T-helper 2 cell treated with Interferon-gamma antibody and Interleukin-4, amounts not matched to agents 100 ng/mL and 5 ng/mL, for 36 hours (primary cell): ENCODE results near the gene VEGFB. TPM values are rescaled to one million over a fixed set of nuclear protein-coding genes. Genes with fewer than 3 reads are reported as not detected.

Experiments used
- intact Hi-C: fragments of 100-400 bp; cut with micrococcal nuclease; formaldehyde crosslinking; loops from one replicate; pipeline ENCODE4 v1.15.1; 2023
- total RNA-seq: library from RNA; stranded (reverse); gene quantifications from 2 replicates; pipeline ENCODE4 v1.2.3, GENCODE V29; 2022

Gene VEGFB
- total RNA-seq, 1 donor from 2014 or later = 59.8 TPM

GRCh38 chr11:64230171-64230984 is 4.0 kb upstream of the VEGFB start, which contains the start of gene DNAJC4:
TSS of gene DNAJC4 (plus strand) at chr11:64230548. CDS start at chr11:64230855, 307 bp downstream.
- intact Hi-C loops = loop anchor here (1.0 kb wide), 2 partner anchors 11 to 75 kb away; partner anchors contain the start of genes ESRRA and FKBP2

GRCh38 chr11:64230985-64231365 is 3.4 kb upstream of the VEGFB start:
- intact Hi-C loops = loop anchor here (1.0 kb wide), 2 partner anchors 10 to 74 kb away; partner anchors contain the start of genes ESRRA and FKBP2

GRCh38 chr11:64231546-64231945 is 2.8 kb upstream of the VEGFB start:
- intact Hi-C loops = no loop called here

- intact Hi-C loops = no loop called here
Measured at GRCh38 chr11:64232182-64232966, 2.0 kb upstream of the VEGFB start.

- intact Hi-C loops = no loop called here
Measured at GRCh38 chr11:64232967-64233315, 1.4 kb upstream of the VEGFB start.

- intact Hi-C loops = no loop called here
Measured at GRCh38 chr11:64234647-64235379, 429 bp downstream of the VEGFB start.

GRCh38 chr11:64235437-64236161 is 1.2 kb downstream of the VEGFB start:
- intact Hi-C loops = no loop called here

- intact Hi-C loops = no loop called here
Measured at GRCh38 chr11:64237484-64237951, 3.1 kb downstream of the VEGFB start.

GRCh38 chr11:64238076-64238475 is 3.7 kb downstream of the VEGFB start:
- intact Hi-C loops = no loop called here

- intact Hi-C loops = no loop called here
Measured at GRCh38 chr11:64238999-64239398, 4.6 kb downstream of the VEGFB start.

- intact Hi-C loops = loop anchor here (2.0 to 10.0 kb wide), 5 partner anchors 13 to 505 kb away; partner anchors contain the start of genes BAD, FERMT3, GPR137 and NUDT22
Measured at GRCh38 chr11:64239662-64240434, 5.5 kb downstream of the VEGFB start.

GRCh38 chr11:64240435-64241240 is 6.3 kb downstream of the VEGFB start, which contains the start of gene FKBP2:
TSS of gene FKBP2 (plus strand) at chr11:64241095. CDS start at chr11:64242388, 1,293 bp downstream.
- intact Hi-C loops = loop anchor here (1.0 to 10.0 kb wide), 8 partner anchors 10 to 504 kb away; partner anchors contain the start of genes BAD, DNAJC4, ESRRA and FERMT3

GRCh38 chr11:64241241-64241490 is 6.8 kb downstream of the VEGFB start:
- intact Hi-C loops = loop anchor here (1.0 to 10.0 kb wide), 8 partner anchors 11 to 504 kb away; partner anchors contain the start of genes BAD, DNAJC4, ESRRA and FERMT3

GRCh38 chr11:64241491-64242374 is 7.3 kb downstream of the VEGFB start:
- intact Hi-C loops = loop anchor here (1.0 to 10.0 kb wide), 8 partner anchors 11 to 503 kb away; partner anchors contain the start of genes BAD, DNAJC4, ESRRA and FERMT3

GRCh38 chr11:64243236-64243854 is 9.0 kb downstream of the VEGFB start:
- intact Hi-C loops = loop anchor here (5.0 to 10.0 kb wide), 2 partner anchors 36 to 501 kb away; partner anchors contain the start of genes FERMT3 and RASGRP2

GRCh38 chr11:64244107-64244506 is 9.7 kb downstream of the VEGFB start:
- intact Hi-C loops = loop anchor here (5.0 to 10.0 kb wide), 2 partner anchors 37 to 501 kb away; partner anchors contain the start of genes FERMT3 and RASGRP2

GRCh38 chr11:64244966-64245365 is 10.6 kb downstream of the VEGFB start:
- intact Hi-C loops = loop anchor here (5.0 to 10.0 kb wide), 2 partner anchors 38 to 500 kb away; partner anchors contain the start of genes FERMT3 and RASGRP2
